Measurements from ENCODE around the gene IQSEC1. TPM values are rescaled to one million over a fixed set of nuclear protein-coding genes. Genes with fewer than 3 reads are reported as not detected.

IQSEC1 gene
- 40.0 TPM for polyA plus RNA-seq (ENCODE audit: insufficient read length)

GRCh38 chr3:13073326-13074005, at the start of gene IQSEC1:
IQSEC1 (minus strand) TSS chr3:13073429; CDS start chr3:13073014, 415 bp downstream.
- DNase-seq (ENCODE audit: low read depth) = peak; percentile 39

- DNase-seq (ENCODE audit: low read depth) = no peak
Observed at GRCh38 chr3:13122081-13123012, 49.1 kb upstream of the IQSEC1 start.

- no peak for DNase-seq (ENCODE audit: low read depth)
Observed at GRCh38 chr3:13121553-13122001, 48.3 kb upstream of the IQSEC1 start.

GRCh38 chr3:13120928-13121552, 47.8 kb upstream of the IQSEC1 start:
- no peak for DNase-seq (ENCODE audit: low read depth)

- DNase-seq (ENCODE audit: low read depth) = no peak
Observed at GRCh38 chr3:13120289-13120927, 47.2 kb upstream of the IQSEC1 start.

GRCh38 chr3:13119471-13120220, 46.4 kb upstream of the IQSEC1 start:
- no peak for DNase-seq (ENCODE audit: low read depth)

- DNase-seq (ENCODE audit: low read depth) = no peak
Observed at GRCh38 chr3:13116426-13116825, 43.2 kb upstream of the IQSEC1 start.

GRCh38 chr3:13115991-13116390, 42.8 kb upstream of the IQSEC1 start:
- DNase-seq (ENCODE audit: low read depth) = no peak

GRCh38 chr3:13115576-13115910, 42.3 kb upstream of the IQSEC1 start:
- DNase-seq (ENCODE audit: low read depth) = no peak

- DNase-seq (ENCODE audit: low read depth) = no peak
Observed at GRCh38 chr3:13114811-13115575, 41.8 kb upstream of the IQSEC1 start.

GRCh38 chr3:13113346-13114330, 40.4 kb upstream of the IQSEC1 start:
- no peak for DNase-seq (ENCODE audit: low read depth)

- DNase-seq (ENCODE audit: low read depth) = no peak
Observed at GRCh38 chr3:13112521-13113345, 39.5 kb upstream of the IQSEC1 start.

- no peak for DNase-seq (ENCODE audit: low read depth)
Observed at GRCh38 chr3:13111873-13112520, 38.8 kb upstream of the IQSEC1 start.

GRCh38 chr3:13111173-13111872, 38.1 kb upstream of the IQSEC1 start:
- no peak for DNase-seq (ENCODE audit: low read depth)

- no peak for DNase-seq (ENCODE audit: low read depth)
Observed at GRCh38 chr3:13110678-13111116, 37.5 kb upstream of the IQSEC1 start.

- DNase-seq (ENCODE audit: low read depth) = no peak
Observed at GRCh38 chr3:13109516-13109915, 36.3 kb upstream of the IQSEC1 start.

- DNase-seq (ENCODE audit: low read depth) = no peak
Observed at GRCh38 chr3:13108861-13109260, 35.6 kb upstream of the IQSEC1 start.

Measured in forelimb muscle (tissue), 1 donor.